ENCODE results near the gene UNC5A. TPM values are rescaled to one million over a fixed set of nuclear protein-coding genes. Genes with fewer than 3 reads are reported as not detected.

Gene UNC5A
- total and polyA plus RNA-seq, 12 donors, result 0.01 to 0.35 (median 0.08) TPM; not detected in 7

DNA sequence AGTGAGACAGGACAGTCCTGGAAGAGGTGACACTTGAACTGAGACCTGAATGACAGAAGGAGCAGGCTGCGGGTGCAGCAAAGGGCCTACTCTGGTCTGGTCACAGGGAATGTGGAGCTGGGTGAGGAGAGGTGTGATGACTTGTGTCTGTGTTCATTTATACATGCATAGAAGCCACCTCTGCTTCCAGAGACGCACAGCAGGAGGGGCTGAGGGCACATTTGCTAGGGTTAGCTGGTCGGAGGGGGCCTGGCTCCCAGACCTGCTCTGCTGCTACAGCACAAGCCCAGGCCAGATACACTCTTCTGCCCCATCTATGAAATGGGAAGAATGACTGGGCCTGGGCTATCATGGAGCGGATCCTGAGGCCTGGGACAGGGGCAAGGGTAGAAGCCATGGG lies 15.6 kb downstream of the UNC5A start:
- no peak for DNase-seq

DNA sequence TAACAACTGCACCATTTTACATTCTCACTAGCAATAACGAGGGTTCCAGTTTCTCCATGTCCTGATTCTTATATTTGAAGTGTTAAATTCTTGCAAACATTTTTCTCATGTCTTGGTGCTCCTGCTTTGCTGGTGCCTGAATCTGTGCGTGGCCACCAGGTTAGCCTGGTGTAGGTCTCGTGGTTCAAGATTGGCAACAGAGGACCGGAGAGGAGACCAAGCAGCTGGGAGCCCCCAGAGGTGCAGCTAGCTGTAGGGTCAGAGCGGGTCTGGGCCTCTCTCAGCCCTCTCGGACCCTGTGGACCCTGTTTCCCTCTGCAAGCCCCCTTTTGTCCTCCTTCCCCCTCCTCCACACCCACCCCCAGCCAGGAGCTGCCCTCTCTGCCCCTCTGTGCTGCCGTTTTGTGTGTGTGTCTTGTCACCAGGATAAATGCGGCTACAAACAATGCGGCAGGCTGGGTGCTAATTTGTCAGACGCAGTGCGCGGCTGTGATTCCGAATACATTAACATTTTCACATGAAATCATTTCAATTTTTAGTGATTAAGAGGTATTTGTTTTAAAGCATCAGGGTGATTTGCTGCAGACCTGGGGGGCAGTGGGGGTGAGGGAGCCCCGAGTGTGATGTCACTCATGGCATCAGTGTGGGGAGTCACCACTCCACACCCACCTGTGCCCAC lies 17.5 kb downstream of the UNC5A start:
- peaks cover 0 to 3% (median 0%) of the 10 kb centered on the region in 11 donors for H3K9me3 ChIP-seq
- DNase-seq, result no peak
- H3K4me1 ChIP-seq, result no peaks in the 10 kb centered on the region
- WGBS, 2 donors, result 81 to 84% methylated on average over 14 of the region's 14 CpGs
- H3K27ac ChIP-seq, result no peak overlapping the region
- intact Hi-C loops (cut with DNase I), result no loop called here
- peaks cover 0 to 30% (median 21%) of the 10 kb centered on the region in 7 donors for H3K27me3 ChIP-seq
- TF ChIP-seq, protein P1, sequence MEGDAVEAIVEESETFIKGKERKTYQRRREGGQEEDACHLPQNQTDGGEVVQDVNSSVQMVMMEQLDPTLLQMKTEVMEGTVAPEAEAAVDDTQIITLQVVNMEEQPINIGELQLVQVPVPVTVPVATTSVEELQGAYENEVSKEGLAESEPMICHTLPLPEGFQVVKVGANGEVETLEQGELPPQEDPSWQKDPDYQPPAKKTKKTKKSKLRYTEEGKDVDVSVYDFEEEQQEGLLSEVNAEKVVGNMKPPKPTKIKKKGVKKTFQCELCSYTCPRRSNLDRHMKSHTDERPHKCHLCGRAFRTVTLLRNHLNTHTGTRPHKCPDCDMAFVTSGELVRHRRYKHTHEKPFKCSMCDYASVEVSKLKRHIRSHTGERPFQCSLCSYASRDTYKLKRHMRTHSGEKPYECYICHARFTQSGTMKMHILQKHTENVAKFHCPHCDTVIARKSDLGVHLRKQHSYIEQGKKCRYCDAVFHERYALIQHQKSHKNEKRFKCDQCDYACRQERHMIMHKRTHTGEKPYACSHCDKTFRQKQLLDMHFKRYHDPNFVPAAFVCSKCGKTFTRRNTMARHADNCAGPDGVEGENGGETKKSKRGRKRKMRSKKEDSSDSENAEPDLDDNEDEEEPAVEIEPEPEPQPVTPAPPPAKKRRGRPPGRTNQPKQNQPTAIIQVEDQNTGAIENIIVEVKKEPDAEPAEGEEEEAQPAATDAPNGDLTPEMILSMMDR (IDR thresholded peaks at IDR 0.05), result no peak
- H3K4me3 ChIP-seq, result no peak overlapping the region
- H3K36me3 ChIP-seq, result no peaks in the 10 kb centered on the region
- no peak for ATAC-seq

More for the DNA sequence above, 15.6 kb downstream of the UNC5A start:
- intact Hi-C loops (cut with DNase I), result no loop called here
- no peak overlapping the region for H3K4me3 ChIP-seq
- H3K4me1 ChIP-seq, result no peaks in the 10 kb centered on the region
- H3K9me3 ChIP-seq, result peaks cover 0 to 3% (median 0%) of the 10 kb centered on the region in 11 donors
- TF ChIP-seq, protein P1 (IDR thresholded peaks at IDR 0.05), result no peak
- H3K36me3 ChIP-seq, result no peaks in the 10 kb centered on the region
- 64 to 79% methylated on average over 4 of the region's 4 CpGs for WGBS, 2 donors
- peaks cover 0 to 34% (median 28%) of the 10 kb centered on the region in 7 donors for H3K27me3 ChIP-seq
- ATAC-seq, result no peak
- no peak overlapping the region for H3K27ac ChIP-seq

DNA sequence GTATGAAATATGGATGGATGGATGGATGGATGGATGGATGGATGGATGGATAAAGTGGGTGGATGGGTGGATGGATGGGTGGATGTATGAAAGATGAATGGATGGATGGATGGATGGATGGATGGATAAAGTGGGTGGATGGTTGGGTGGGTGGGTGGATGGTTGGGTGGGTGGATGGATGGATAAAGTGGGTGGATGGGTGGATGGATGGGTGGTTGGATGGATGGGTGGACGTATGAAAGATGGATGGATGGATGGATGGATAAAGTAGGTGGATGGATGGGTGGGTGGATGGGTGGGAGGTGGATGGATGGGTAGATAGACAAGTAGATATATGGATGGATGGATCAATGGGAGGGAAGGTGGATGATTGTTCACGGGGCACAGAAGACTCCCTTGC lies 19.0 kb downstream of the UNC5A start:
- H3K27me3 ChIP-seq, result peaks cover 0 to 30% (median 23%) of the 10 kb centered on the region in 7 donors
- TF ChIP-seq, protein P1 (IDR thresholded peaks at IDR 0.05), result no peak
- DNase-seq (no peak), ATAC-seq (no peak)
- 84 to 88% methylated on average over 2 of the region's 2 CpGs for WGBS, 2 donors
- no peaks in the 10 kb centered on the region for H3K4me1 ChIP-seq
- peaks cover 0 to 3% (median 0%) of the 10 kb centered on the region in 11 donors for H3K9me3 ChIP-seq
- H3K27ac ChIP-seq, result no peak overlapping the region
- no peaks in the 10 kb centered on the region for H3K36me3 ChIP-seq
- H3K4me3 ChIP-seq, result no peak overlapping the region
- intact Hi-C loops (cut with DNase I), result no loop called here

DNA sequence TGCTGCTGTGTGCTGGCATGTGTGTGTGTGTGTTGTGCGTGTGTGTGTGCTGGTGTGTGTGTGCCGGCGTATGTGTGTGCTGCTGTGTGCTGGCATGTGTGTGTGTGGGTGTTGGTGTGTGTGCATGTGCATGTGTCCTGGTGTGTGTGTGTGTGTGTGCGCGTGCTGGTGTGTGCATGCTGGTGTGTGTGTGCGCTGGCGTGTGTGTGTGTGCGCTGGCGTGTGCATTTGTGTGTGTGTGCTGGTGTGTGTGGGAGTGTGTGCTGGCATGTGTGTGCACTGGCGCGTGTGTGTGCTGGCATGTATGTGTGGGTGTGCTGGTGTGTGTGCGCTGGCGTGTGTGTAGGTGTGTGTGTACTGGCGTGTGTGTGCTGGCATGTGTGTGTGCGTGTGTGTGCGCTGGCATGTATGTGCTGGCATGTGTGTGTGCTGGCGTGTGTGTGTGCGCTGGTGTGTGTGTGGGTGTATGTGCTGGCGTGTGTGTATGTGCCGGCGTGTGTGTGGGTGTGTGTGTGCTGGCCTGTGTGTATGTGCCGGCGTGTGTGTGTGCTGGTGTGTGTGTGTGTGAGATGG lies 20.1 kb downstream of the UNC5A start:
- 90% methylated on average over 20 to 23 of the region's 23 CpGs for WGBS, 2 donors
- Histone ChIP-seq H3K27ac (no peak overlapping the region), H3K36me3 (no peaks in the 10 kb centered on the region), H3K9me3 (peaks cover 0 to 3% (median 0%) of the 10 kb centered on the region in 11 donors), H3K4me3 (no peak overlapping the region), H3K27me3 (peaks cover 0 to 40% (median 27%) of the 10 kb centered on the region in 7 donors), H3K4me1 (no peaks in the 10 kb centered on the region)
- intact Hi-C loops (cut with DNase I), result no loop called here
- ATAC-seq (no peak), DNase-seq (no peak)
- TF ChIP-seq, protein P1 (IDR thresholded peaks at IDR 0.05), result no peak
